GM12878 (cell line): ENCODE results near the gene SF3A1. TPM values are rescaled to one million over a fixed set of nuclear protein-coding genes. Genes with fewer than 3 reads are reported as not detected.

Source experiments
- ASH2L ChIP-seq: fragments of 300-600, 200-600 bp; sonication (generic); IDR thresholded peaks from 2 replicates; pipeline ENCODE4 v1.6.1; 2017; ENCODE audit warnings: low read depth, mild to moderate bottlenecking, borderline replicate concordance
- HDGF ChIP-seq: fragments of 450-650 bp; IDR thresholded peaks from 2 replicates; pipeline ENCODE4 v1.6.1; 2016; ENCODE audit warnings: antibody characterized with exemption
- NFIC ChIP-seq: IDR thresholded peaks from 2 replicates; pipeline ENCODE4 v1.6.1; 2012; ENCODE audit warnings: low read depth, mild to moderate bottlenecking, inconsistent platforms, low read length, moderate library complexity
- ZNF24 ChIP-seq: fragments of 450-650 bp; IDR thresholded peaks from 2 replicates; pipeline ENCODE4 v1.6.1; 2017; ENCODE audit warnings: antibody characterized with exemption, mild to moderate bottlenecking
- polyA plus RNA-seq, 11 experiments: library from polyadenylated mRNA; depleted of rRNA in 4 of 11; unstranded in 6 of 11; stranded (reverse) in 5 of 11; fragments of >200 nt; fragmentation: Nextera tagmentation in 4 of 11; fragmentation: Illumina TruSeq in 1 of 11; extraction: Ambion mirVana in 4 of 11; extraction: Trizol in 1 of 11; gene quantifications; 1 replicate in 1 of 11; 2 replicates in 10 of 11; pipeline versions ENCODE4 v1.2.1 to v1.2.3, GENCODE V29; 2011 to 2016; ENCODE audit warnings: inconsistent platforms in 2 of 11, missing spikeins in 2 of 11, low read depth in 1 of 11
- total RNA-seq, 4 experiments: library from RNA; depleted of rRNA in 3 of 4; stranded (reverse); fragments of >200 nt in 3 of 4; fragmentation: Illumina TruSeq in 1 of 4; extraction: Trizol in 1 of 4; gene quantifications; 2 replicates each; pipeline versions ENCODE4 v1.2.1 to v1.2.3, GENCODE V29; 2013 to 2021
- TF ChIP-seq, protein P1 (sequence below): IDR thresholded peaks from 2 replicates; pipeline ENCODE4 v1.6.1; 2011; ENCODE audit warnings: mild to moderate bottlenecking, low read depth, low read length, moderate library complexity; ENCODE audit not compliant: insufficient replicate concordance
- TF ChIP-seq, protein P2 (sequence below): fragments of 450-650 bp; IDR thresholded peaks from 2 replicates; pipeline ENCODE4 v1.6.1; 2017; ENCODE audit warnings: mild to moderate bottlenecking

Gene SF3A1
- total and polyA plus RNA-seq, 10 of the 15 experiments (the other 5 are each of a cell fraction or from before 2014, with no cell fraction given), result 10.4 to 239 (median 46.0) TPM

- no peak for TF ChIP-seq ASH2L
- TF ChIP-seq, protein P1, sequence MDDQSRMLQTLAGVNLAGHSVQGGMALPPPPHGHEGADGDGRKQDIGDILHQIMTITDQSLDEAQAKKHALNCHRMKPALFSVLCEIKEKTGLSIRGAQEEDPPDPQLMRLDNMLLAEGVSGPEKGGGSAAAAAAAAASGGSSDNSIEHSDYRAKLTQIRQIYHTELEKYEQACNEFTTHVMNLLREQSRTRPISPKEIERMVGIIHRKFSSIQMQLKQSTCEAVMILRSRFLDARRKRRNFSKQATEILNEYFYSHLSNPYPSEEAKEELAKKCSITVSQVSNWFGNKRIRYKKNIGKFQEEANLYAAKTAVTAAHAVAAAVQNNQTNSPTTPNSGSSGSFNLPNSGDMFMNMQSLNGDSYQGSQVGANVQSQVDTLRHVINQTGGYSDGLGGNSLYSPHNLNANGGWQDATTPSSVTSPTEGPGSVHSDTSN, result peak; percentile 18
- TF ChIP-seq NFIC, result peak; percentile 57; the same call in 1 of the 2 replicates
- TF ChIP-seq, protein P2, sequence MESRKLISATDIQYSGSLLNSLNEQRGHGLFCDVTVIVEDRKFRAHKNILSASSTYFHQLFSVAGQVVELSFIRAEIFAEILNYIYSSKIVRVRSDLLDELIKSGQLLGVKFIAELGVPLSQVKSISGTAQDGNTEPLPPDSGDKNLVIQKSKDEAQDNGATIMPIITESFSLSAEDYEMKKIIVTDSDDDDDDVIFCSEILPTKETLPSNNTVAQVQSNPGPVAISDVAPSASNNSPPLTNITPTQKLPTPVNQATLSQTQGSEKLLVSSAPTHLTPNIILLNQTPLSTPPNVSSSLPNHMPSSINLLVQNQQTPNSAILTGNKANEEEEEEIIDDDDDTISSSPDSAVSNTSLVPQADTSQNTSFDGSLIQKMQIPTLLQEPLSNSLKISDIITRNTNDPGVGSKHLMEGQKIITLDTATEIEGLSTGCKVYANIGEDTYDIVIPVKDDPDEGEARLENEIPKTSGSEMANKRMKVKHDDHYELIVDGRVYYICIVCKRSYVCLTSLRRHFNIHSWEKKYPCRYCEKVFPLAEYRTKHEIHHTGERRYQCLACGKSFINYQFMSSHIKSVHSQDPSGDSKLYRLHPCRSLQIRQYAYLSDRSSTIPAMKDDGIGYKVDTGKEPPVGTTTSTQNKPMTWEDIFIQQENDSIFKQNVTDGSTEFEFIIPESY, result no peak
- no peak for TF ChIP-seq HDGF
- TF ChIP-seq ZNF24, result no peak
Observed at GRCh38 chr22:30309951-30310741, 46.5 kb downstream of the SF3A1 start (continued).
